ENCODE results near the gene RPL36A.

RPL36A gene

GRCh38 chrX:101390664-101391525, at the start of gene RPL36A:
RPL36A (plus strand) TSS chrX:101391011; CDS start chrX:101391044, 33 bp downstream.
- peak; percentile 36 for DNase-seq

DNA sequence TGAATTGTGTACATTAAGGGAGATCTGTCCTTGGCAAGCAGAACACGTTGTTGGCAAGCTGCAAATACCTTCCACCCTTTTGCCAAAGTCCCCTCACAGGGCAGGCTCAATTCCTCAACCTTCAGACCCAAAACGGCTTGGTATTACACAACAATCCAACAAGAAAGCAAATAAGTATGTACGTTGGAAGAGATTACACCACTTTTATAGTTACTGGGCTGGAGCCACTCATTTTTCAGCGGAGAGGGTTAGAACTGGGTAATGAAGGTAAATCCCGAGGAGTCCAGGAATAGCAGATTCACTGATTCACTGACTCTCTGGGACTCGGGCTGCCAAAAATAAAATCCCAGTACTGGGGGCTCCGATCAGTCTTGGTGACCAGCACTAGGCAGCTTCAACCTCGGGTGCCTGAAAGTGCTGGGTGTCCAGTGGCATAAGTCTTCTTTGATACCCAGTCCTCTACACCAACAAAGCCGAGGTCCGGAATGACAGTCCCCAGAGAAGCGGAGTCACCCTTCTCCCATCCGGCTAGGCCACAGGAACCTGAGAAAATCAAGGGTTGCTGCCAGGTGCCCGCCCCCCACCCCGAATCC, 42.9 kb upstream of the RPL36A start:
- DNase-seq = no peak

DNA sequence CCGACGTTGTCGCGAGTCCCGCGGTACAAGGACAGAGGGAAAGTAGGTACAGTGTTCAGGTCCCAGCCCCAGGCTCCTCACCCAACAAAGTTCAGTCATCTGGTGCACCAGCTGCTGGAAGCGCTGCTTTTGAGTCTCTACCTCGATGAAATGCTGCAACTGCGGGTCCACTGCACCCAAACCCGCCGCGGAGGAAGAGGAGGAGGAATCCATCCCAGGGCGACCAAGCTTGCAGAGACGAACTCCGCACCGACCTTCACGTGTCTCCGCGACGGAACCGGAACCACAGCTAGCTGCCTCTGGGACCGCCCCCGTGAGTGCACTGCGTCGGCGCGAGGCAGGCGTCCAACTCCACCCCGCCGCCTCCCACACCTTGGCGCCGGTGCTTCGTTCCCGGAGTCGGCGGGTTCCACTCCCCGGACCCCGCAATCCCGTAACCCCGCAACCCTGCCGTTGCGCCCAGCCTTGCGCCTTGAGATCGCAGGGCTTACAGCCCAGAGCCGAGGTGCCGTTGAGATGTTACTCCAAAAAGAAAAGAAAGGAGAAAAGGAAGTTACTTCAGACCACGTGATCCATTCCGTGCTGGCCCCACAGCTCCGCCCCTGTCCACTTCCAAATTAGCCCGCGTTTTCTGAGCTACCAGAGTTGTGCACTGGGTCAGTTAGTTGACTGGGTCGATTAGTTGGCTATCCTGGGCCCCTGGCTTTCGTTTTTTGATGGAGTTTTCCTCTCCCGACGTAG, 42.2 kb upstream of the RPL36A start, which contains the start of gene TIMM8A:
TIMM8A (minus strand) TSS at position 291 of the 741 bp plus-strand sequence; CDS start at position 213, 78 bp downstream.
- DNase-seq = peak; percentile 49

DNA sequence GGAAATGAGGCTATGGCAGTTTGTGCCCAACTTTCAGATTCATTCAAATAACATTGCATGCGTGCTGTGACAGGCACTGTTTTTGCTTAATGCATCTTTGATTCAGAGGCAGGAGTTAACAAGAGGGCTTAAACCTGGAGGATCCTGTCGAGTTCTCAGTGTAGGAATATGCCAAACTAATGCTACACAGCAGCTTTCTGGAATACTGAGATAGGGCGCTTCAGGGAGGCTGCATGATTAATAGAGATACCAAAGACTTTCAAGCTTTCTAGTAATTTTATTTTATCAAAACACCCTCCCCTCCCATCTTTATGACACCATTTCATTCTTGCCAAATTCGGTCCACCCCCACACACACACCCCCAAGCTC, 41.6 kb upstream of the RPL36A start:
- DNase-seq = no peak

DNA sequence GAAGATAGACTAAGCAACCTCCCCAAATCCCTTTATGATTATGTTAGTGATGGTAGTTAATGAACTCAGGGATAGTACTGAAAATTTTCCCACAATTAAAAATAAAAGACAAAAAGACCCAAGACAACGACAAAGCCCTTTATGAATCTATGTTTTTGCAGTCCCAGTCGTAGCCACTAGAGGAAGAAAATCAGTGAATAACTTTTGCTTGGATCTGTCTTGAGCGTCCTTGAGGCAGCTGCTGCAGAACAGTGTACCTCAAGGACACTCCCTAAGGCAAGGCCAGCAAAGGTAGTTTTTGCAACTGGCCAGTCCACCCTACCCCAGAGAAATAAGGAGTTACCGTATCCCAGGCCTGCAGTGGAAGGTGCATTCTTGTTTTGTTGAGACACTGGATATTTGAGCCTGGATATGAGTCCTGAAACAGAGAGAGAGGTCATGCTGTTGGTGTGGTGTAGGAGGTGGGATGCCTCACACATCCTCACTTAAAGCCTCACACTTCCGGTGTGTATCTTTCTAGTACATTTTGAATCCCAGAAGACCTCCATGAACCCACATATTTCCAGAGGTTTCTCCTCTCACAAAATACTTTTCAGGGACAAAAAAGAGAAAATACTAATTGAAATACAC, 33.5 kb upstream of the RPL36A start:
- DNase-seq = no peak

GRCh38 chrX:101359966-101360365, 30.8 kb upstream of the RPL36A start:
- no peak for DNase-seq

DNA sequence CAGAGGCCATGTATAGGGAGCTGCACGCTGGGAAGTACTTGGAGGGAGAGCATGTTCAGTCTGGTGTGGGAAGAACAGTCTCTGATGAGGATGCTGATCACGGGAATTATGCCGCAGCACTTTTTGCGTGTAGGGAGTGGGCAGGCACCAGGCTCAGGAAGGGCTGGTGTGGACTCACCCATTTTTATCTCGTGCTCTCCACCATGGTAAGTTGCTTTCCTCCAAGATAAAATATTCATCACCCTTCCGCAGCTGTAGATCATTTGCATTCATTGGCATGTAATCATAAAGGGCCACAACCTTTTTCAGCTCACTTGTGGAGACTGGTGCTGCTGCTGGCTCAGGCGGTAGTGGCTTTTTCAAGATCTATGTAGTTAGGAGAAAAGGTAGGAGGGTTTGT, 30.4 kb upstream of the RPL36A start:
- DNase-seq = no peak

DNA sequence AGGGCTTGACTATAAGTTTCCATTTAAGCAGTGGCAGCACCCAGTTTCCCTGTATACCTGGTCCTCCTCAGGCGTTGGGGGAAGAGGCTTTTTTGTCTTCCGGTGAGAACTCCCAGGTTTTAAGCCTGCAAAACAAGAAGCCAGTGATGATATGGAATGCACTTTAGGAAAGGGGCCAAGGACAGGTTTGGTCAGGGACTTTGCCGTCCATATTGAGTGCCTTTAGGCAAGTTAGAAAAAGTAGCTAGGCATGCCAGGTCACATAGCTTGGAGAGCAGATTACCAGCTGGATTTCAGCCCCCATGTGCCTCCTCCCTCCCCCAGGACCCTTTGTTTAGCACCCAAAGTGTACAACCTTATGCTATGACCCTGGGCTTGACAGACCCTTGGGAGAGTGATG, 28.7 kb upstream of the RPL36A start:
- DNase-seq = no peak

DNA sequence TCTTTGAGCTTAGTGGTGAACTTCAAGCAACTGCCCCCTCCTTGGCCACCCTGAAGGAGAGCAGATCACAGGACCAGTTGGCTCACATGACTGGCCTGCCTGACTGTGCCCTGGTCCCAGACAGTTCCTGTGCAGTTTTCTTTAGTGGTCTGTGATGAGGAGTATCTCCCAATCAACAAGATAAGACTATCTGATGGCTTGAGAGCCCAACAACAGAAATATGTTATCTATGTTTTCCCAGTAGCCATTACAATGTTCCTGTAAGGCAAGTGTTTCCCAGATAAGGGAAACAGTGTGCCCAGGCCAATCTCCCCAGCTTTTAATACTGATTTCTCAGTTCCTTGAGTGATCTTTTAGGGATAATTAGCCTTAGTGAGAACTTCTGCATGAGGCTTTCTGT, 28.1 kb upstream of the RPL36A start:
- DNase-seq = no peak

GRCh38 chrX:101365301-101365795, 25.5 kb upstream of the RPL36A start:
- DNase-seq = no peak

- no peak for DNase-seq
Measured at GRCh38 chrX:101368800-101369199, 22.0 kb upstream of the RPL36A start.

- no peak for DNase-seq
Measured at GRCh38 chrX:101369687-101370086, 21.1 kb upstream of the RPL36A start.

- no peak for DNase-seq
Measured at GRCh38 chrX:101370888-101371504, 19.8 kb upstream of the RPL36A start.

DNA sequence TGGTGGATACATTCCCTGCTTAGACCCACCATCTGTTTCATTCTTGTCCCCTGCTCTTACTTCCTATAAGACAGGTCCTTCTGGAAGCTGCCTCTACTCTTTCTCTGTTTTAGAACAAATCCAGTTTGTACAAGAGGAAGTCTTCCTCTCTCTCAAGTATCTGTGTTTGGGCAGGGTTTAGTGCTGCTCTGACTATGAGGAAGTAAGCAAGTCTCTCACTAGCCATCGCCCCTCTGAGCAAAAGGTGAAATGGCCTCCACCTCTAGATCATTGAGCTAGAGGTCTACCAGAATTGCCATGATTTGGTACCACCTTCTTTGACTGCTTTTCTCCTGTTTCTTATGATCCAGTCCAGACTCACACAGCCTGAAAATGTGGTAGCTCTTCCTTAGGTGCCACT, 13.3 kb upstream of the RPL36A start:
- no peak for DNase-seq

DNA sequence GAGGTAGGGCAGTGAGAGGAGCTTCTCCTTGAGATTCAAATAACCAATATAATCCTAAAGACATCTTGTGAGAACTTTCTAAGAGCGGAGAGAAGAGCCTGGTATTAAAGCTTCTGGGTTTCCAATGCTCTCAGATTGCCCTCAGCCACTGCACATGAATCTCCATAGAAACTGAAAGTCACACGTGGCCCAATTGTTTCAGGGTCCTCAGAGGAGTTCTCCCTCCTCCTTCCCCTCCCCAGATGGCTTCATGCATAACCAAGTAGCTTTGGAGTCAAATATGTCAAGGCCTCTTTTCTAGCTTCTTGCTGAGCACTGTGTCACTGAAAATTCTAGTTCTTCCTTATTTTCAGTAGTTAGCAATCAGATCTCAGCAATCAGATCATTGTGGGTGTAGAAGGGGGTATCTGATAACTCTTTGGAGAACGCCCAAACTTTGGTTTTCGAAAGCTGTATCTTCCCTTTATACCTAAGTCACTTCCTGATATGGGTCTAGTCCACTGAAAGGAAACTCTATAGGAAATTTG, 7.1 kb upstream of the RPL36A start:
- DNase-seq = no peak

DNA sequence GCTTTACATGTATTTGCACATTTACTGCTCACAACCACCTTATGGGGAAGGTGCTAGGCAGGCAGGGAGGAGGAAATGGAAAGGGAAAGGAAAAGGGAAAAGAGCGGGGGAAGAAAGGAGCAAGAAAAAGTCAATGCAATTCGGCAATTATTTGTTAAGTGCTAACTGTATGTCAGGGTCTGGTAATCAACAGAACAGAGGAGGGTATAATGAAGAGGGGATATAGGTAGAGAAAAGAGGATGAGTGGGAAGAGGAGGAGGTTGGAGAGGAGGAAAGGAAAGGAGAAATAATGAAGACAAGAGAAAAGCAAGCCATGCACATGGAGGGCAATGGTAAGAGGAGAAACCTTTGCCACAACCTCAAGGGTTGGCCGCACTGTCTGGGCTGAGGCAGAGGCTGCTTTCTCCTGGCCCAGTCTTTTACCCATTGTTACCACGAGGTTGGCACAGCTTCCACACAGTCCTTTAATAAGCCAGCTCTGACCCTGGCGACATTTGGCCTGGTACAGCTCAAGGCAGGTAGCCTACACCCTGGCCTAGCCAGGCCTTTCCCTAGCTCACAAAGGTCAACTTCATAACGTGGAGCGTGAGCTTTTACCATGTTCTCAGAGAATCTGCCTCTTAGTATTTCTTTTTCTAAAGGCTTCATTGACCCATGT, 5.7 kb upstream of the RPL36A start:
- no peak for DNase-seq

DNA sequence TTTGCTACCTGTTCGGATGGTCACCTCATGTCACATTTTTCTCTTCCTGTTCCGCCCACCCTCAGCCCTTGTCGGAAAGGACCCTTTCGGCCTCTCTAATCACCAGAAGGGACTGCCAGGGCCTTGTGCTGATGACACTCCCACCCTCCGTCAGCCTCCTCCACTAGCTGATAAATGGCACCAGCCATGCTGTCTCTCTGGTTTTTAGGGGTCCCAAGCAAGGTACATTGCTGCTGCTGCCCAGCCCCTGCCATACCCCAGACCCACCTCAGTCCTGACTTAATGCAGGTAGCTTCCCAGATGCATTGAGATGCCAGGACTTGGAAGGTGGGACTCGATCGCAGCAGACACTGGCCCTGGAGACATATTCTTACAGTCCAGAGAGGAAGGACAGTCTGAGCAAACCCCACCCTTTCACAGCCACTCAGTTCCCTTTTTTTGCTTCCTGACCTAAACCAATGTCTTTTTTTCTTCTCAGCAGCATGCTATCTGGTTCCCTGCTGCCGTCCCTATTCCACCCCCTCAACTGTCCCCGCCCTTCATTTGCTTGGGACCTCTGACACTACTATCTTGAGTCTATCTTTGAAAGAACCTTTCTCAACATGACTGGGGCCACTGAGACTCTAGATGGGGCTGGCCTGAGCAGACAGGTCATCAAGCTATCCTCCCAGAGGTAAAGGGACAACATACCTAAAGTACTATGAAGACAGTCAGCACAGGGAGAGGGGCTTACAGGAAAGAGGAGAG, 4.8 kb upstream of the RPL36A start, which contains the start of gene BTK:
BTK (minus strand) TSS at position 397 of the 747 bp plus-strand sequence. CDS start 10,907 bp downstream, outside the sequence.
- no peak for DNase-seq

GRCh38 chrX:101386542-101386885, 4.3 kb upstream of the RPL36A start:
- no peak for DNase-seq

GRCh38 chrX:101388604-101389003, 2.2 kb upstream of the RPL36A start:
- DNase-seq = no peak

GRCh38 chrX:101391831-101392230, 1.0 kb downstream of the RPL36A start:
- no peak for DNase-seq

All from NCI-H1417 treated with DMSO at 0.1 percent for 48 hours (cell line).